Stomach (tissue), 4 donors: ENCODE results near the gene DDX39B.

Experiments used
- EP300 ChIP-seq: sonication (generic); formaldehyde crosslinking; IDR thresholded peaks from one replicate; pipeline ENCODE4 v1.6.1; 2017; ENCODE audit warnings: antibody characterized with exemption
- POLR2A ChIP-seq, 4 donors: fragments of 450-650 bp; IDR thresholded peaks; one replicate each; pipeline ENCODE4 v1.6.1; 2016; ENCODE audit warnings: antibody characterized with exemption in 4 of 4, control low read depth in 2 of 4, mild to moderate bottlenecking in 1 of 4, moderate library complexity in 1 of 4
- POLR2AphosphoS5 ChIP-seq, 3 donors: sonication (generic); formaldehyde crosslinking; IDR thresholded peaks; one replicate each; pipeline ENCODE4 v1.6.1; 2016; ENCODE audit warnings: antibody characterized with exemption in 3 of 3
- TF ChIP-seq, protein P1 (sequence below), 7 experiments: fragments of 450-650 bp in 4 of 7; fragments of 200-600 bp in 3 of 7; sonication (generic) in 3 of 7; IDR thresholded peaks; one replicate each; pipeline ENCODE4 v1.5.1; 2016 to 2019; ENCODE audit warnings: antibody characterized with exemption in 7 of 7, control low read depth in 2 of 7, mild to moderate bottlenecking in 1 of 7

DNA sequence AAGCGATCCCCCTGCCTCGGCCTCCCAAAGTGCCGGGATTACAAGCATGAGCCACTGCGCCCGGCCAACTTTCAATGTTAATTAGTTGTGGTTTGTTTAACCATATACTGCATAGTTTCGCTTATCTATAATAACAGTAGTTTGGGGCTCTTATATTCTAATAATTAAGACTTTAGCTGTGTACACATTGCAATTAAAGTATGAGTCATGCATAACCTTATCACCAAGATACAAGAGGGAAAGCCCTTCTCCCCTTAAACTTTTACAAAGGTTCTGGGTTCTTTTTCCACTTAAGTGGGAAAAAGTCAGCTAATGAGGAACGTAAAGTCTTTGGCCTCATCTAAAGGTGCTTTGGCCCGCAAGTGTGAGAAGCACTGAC, 16.3 kb downstream of the DDX39B start:
- TF ChIP-seq, protein P1, sequence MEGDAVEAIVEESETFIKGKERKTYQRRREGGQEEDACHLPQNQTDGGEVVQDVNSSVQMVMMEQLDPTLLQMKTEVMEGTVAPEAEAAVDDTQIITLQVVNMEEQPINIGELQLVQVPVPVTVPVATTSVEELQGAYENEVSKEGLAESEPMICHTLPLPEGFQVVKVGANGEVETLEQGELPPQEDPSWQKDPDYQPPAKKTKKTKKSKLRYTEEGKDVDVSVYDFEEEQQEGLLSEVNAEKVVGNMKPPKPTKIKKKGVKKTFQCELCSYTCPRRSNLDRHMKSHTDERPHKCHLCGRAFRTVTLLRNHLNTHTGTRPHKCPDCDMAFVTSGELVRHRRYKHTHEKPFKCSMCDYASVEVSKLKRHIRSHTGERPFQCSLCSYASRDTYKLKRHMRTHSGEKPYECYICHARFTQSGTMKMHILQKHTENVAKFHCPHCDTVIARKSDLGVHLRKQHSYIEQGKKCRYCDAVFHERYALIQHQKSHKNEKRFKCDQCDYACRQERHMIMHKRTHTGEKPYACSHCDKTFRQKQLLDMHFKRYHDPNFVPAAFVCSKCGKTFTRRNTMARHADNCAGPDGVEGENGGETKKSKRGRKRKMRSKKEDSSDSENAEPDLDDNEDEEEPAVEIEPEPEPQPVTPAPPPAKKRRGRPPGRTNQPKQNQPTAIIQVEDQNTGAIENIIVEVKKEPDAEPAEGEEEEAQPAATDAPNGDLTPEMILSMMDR (IDR thresholded peaks at IDR 0.05): no peak
- TF ChIP-seq POLR2A (IDR thresholded peaks at IDR 0.05) (no peak), POLR2AphosphoS5 (IDR thresholded peaks at IDR 0.05) (no peak), EP300 (no peak)
